Urothelium cell line (cell line): ENCODE results near the gene ADARB1.

Source experiments
- DNase-seq: peaks from one replicate; pipeline ENCODE4 v3.0.0; 2011; ENCODE audit warnings: low spot score, mixed read lengths
- FAIRE-seq: peaks from 2 replicates; lab custom pipeline; 2011; peaks lifted over from hg19 to GRCh38; lab: Jason Lieb, UNC

ADARB1 gene

GRCh38 chr21:45163413-45164123 lies 89.2 kb downstream of the ADARB1 start:
- DNase-seq (no peak), FAIRE-seq (no peak)

DNA sequence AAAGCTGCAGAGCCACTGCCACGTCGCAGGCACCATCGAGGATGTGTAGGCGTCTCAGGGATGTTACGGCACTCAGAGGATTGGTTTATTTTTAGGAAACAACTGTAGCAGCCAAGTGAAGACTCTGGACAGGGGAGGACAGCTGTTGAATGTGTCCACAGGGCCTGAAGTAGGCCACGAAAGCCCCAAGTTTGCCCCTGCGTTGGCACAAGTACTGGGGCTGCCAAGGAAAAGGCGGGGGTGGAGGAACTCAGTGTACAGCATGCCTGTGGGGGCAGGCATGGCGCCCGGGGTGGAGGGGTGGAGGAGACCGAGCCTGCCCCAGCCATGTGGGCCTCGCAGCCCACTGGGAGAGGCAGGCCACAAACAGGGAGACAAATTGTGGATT lies 89.7 kb downstream of the ADARB1 start:
- FAIRE-seq = no peak
- DNase-seq = no peak

GRCh38 chr21:45164838-45165237 lies 90.5 kb downstream of the ADARB1 start:
- no peak for FAIRE-seq
- no peak for DNase-seq

- DNase-seq = no peak
- no peak for FAIRE-seq
Observed at GRCh38 chr21:45166931-45167330, 92.6 kb downstream of the ADARB1 start.

GRCh38 chr21:45167796-45168222 lies 93.4 kb downstream of the ADARB1 start:
- no peak for FAIRE-seq
- DNase-seq = no peak

GRCh38 chr21:45168522-45168921 lies 94.1 kb downstream of the ADARB1 start:
- DNase-seq (no peak), FAIRE-seq (no peak)

GRCh38 chr21:45169001-45169400 lies 94.6 kb downstream of the ADARB1 start:
- DNase-seq = no peak
- FAIRE-seq = no peak

DNA sequence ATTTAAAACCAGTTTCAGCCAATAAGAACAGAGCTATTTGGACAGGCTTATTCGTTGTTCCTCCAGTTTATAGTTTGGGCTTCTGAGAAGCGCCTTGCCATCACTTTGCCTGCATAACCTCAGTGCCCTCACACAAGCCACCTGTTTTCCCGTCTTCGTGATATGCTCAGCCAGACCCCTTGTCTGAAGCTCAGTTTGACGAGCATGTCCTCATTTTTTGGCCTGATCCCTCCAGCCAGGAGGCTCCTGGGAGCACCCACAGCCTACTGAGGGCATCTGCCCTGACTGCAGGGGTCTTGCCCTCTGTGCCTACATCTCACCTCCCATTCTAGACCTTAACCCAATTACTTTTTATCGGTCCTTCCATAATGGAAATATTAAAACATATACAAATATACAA lies 95.3 kb downstream of the ADARB1 start:
- DNase-seq = no peak
- no peak for FAIRE-seq

- FAIRE-seq = no peak
- DNase-seq = no peak
Observed at GRCh38 chr21:45170987-45171386, 96.6 kb downstream of the ADARB1 start.

GRCh38 chr21:45172420-45172819 lies 98.0 kb downstream of the ADARB1 start:
- no peak for DNase-seq
- no peak for FAIRE-seq

DNA sequence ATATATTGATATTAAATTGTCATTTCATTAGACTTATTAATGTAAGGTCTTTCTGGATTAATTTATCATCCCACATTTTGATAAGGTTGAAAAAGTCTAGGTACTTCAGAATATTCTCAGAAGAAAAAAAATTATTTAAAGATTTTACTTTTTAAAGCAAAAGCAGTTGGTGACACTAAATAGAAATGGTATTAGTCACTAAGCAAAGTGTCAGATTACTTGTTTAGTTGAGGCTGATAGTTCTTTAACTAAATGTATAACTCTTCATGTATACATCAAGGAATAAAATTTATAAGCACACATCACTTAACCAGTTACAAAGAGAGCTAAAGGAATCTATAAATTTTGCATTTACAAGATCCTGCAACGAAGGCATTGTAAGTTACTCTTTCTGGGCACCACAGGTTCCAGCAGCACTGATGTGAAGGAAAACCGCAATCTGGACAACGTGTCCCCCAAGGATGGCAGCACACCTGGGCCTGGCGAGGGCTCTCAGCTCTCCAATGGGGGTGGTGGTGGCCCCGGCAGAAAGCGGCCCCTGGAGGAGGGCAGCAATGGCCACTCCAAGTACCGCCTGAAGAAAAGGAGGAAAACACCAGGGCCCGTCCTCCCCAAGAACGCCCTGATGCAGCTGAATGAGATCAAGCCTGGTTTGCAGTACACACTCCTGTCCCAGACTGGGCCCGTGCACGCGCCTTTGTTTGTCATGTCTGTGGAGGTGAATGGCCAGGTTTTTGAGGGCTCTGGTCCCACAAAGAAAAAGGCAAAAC lies 101.1 kb downstream of the ADARB1 start:
- FAIRE-seq (no peak), DNase-seq (no peak)

DNA sequence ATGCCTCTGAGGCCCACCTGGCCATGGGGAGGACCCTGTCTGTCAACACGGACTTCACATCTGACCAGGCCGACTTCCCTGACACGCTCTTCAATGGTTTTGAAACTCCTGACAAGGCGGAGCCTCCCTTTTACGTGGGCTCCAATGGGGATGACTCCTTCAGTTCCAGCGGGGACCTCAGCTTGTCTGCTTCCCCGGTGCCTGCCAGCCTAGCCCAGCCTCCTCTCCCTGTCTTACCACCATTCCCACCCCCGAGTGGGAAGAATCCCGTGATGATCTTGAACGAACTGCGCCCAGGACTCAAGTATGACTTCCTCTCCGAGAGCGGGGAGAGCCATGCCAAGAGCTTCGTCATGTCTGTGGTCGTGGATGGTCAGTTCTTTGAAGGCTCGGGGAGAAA lies 101.8 kb downstream of the ADARB1 start:
- no peak for DNase-seq
- FAIRE-seq = no peak

GRCh38 chr21:45177039-45177438 lies 102.7 kb downstream of the ADARB1 start:
- no peak for DNase-seq
- no peak for FAIRE-seq

- DNase-seq (no peak), FAIRE-seq (no peak)
Observed at GRCh38 chr21:45178070-45178608, 103.8 kb downstream of the ADARB1 start.

- DNase-seq (no peak), FAIRE-seq (no peak)
Observed at GRCh38 chr21:45178971-45179370, 104.6 kb downstream of the ADARB1 start.

- FAIRE-seq = no peak
Observed at GRCh38 chr21:45179568-45180245, 105.3 kb downstream of the ADARB1 start.

DNA sequence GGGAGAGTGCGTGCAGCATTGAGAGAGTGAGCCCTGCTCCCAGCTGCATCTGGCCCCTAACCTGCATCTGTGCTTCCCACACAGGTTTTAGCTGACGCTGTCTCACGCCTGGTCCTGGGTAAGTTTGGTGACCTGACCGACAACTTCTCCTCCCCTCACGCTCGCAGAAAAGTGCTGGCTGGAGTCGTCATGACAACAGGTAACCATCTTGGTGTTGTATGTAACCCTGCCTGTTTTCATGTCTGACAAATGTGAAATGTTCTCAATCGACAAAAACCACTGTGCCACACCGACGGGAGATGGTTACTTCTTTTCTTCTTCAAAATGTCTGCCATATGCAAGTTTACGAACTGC lies 105.8 kb downstream of the ADARB1 start:
- no peak for FAIRE-seq

More at GRCh38 chr21:45179568-45180245, 105.3 kb downstream of the ADARB1 start:
- no peak for DNase-seq

DNA sequence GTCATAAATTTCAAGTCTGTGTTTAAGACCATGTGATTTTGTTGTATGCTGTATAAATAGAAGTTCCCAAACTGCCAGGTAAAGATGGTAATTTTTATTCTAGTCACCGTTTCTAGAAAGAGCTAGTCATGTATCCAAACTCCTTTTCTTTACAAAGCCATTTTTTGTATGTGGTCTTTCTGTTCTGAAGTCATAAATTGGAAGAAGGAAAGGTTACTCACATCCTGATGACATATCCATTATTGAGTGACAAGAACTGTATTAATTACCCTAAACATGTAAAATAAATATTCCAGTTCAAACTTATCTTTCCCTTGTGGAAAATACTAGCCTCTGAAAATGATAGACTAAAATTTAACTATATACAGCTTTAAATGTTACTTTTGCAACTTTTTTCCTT lies 108.6 kb downstream of the ADARB1 start:
- DNase-seq = no peak
- no peak for FAIRE-seq

More for the DNA sequence above, 105.8 kb downstream of the ADARB1 start:
- no peak for DNase-seq

- no peak for DNase-seq
- no peak for FAIRE-seq
Observed at GRCh38 chr21:45183852-45184251, 109.5 kb downstream of the ADARB1 start.

GRCh38 chr21:45184869-45185268 lies 110.5 kb downstream of the ADARB1 start:
- DNase-seq (no peak), FAIRE-seq (no peak)

DNA sequence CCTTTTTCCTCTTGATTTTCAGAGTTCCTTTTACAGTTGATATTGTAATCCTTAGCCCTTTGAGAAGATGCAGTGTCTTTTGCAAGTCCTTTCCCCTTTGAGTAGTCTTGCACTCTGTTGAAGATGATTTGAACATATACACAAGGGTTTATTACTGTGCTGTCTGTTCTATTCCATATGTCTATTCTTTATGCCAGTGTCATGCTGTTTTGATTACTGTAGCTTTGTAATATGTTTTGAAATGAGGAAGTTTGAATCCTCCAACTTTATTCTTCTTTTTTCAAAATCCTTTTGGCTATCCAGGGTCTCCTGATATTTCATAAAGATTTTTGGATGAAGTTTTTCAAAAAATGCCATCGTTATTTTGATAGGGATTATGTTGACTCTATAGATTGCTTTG lies 112.3 kb downstream of the ADARB1 start:
- DNase-seq = no peak
- no peak for FAIRE-seq

DNA sequence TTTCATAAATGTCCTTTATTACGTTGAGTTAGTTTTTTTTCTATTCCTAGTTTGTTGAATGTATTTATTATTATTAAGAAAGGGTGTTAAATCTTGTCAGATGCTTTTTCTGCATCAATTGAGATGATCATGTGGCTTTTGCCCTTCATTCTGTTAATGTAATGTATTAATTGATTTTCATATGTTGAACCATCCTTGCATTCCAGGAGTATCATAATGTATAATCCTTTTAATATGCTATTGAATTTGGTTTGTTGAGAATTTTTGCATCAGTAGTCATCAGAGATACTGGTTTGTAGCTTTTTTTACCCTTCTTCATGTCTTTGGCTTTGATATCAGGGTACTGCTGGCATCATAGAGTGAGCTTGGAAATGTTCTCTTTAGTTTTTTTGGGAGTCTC lies 113.3 kb downstream of the ADARB1 start:
- FAIRE-seq = no peak
- no peak for DNase-seq
